Neural cell (in vitro differentiated cells): ENCODE data around the gene YPEL4.

Experiments
- EP300 ChIP-seq: fragments of 450-650 bp; conservative IDR thresholded peaks from 2 replicates; pipeline ENCODE4 v1.6.1; 2014; ENCODE audit warnings: antibody characterized with exemption, mild to moderate bottlenecking, moderate library complexity; ENCODE audit not compliant: poor library complexity, severe bottlenecking
- EZH2 ChIP-seq: fragments of 200-600, 300-800 bp; shearing (Covaris generic), sonication (generic); IDR thresholded peaks from 2 replicates; pipeline ENCODE4 v1.6.1; 2014; ENCODE audit warnings: antibody characterized with exemption, low read length, borderline replicate concordance, mild to moderate bottlenecking; ENCODE audit not compliant: insufficient read depth, poor library complexity, severe bottlenecking
- MXI1 ChIP-seq: fragments of 450-650 bp; conservative IDR thresholded peaks from 2 replicates; pipeline ENCODE4 v1.6.1; 2014; ENCODE audit warnings: antibody characterized with exemption, mild to moderate bottlenecking; ENCODE audit not compliant: poor library complexity, severe bottlenecking
- POLR2AphosphoS5 ChIP-seq: IDR thresholded peaks from 2 replicates; pipeline ENCODE4 v1.6.1; 2012
- RAD21 ChIP-seq: fragments of 450-650 bp; conservative IDR thresholded peaks from 2 replicates; pipeline ENCODE4 v1.6.1; 2014; ENCODE audit warnings: antibody characterized with exemption, mild to moderate bottlenecking, moderate library complexity
- SMC3 ChIP-seq: fragments of 450-650 bp; conservative IDR thresholded peaks from 2 replicates; pipeline ENCODE4 v1.6.1; 2014; ENCODE audit warnings: antibody characterized with exemption, mild to moderate bottlenecking, moderate library complexity; ENCODE audit not compliant: poor library complexity
- TAF1 ChIP-seq: IDR thresholded peaks from 2 replicates; pipeline ENCODE4 v1.6.1; 2012; ENCODE audit warnings: low read depth
- TF ChIP-seq, protein P1 (sequence below): fragments of 450-650 bp; IDR thresholded peaks from 2 replicates; pipeline ENCODE4 v1.5.1; 2014; ENCODE audit warnings: antibody characterized with exemption, mild to moderate bottlenecking, moderate library complexity; ENCODE audit not compliant: poor library complexity, severe bottlenecking
- TF ChIP-seq, protein P2 (sequence below): IDR thresholded peaks from 2 replicates; pipeline ENCODE4 v1.6.1; 2012; ENCODE audit warnings: borderline replicate concordance

DNA sequence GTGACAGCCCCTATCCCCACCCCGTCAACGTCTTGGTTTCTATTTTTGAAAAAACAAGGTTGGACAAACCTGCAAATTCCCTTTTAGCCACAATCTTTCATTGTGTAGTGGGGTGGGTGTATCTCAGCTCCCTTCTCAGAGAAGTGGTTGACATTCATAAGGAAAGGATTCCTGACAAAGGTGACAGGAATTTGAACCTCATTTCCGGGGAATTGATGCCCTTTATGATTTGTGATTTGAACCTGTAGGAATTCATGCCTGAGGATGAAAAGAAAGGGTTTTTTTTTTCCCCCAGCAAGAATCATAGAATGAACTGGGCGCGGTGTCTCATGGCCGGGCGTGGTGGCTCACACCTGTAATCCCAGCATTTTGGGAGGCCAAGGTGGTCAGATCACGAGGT, 14.5 kb downstream of the YPEL4 start:
- TF ChIP-seq, protein P1, sequence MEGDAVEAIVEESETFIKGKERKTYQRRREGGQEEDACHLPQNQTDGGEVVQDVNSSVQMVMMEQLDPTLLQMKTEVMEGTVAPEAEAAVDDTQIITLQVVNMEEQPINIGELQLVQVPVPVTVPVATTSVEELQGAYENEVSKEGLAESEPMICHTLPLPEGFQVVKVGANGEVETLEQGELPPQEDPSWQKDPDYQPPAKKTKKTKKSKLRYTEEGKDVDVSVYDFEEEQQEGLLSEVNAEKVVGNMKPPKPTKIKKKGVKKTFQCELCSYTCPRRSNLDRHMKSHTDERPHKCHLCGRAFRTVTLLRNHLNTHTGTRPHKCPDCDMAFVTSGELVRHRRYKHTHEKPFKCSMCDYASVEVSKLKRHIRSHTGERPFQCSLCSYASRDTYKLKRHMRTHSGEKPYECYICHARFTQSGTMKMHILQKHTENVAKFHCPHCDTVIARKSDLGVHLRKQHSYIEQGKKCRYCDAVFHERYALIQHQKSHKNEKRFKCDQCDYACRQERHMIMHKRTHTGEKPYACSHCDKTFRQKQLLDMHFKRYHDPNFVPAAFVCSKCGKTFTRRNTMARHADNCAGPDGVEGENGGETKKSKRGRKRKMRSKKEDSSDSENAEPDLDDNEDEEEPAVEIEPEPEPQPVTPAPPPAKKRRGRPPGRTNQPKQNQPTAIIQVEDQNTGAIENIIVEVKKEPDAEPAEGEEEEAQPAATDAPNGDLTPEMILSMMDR, result no peak
- no peak for TF ChIP-seq EZH2
- TF ChIP-seq EP300, result no peak
- TF ChIP-seq TAF1, result no peak
- TF ChIP-seq POLR2AphosphoS5, result no peak
- TF ChIP-seq RAD21, result no peak
- TF ChIP-seq SMC3, result no peak
- TF ChIP-seq, protein P2, sequence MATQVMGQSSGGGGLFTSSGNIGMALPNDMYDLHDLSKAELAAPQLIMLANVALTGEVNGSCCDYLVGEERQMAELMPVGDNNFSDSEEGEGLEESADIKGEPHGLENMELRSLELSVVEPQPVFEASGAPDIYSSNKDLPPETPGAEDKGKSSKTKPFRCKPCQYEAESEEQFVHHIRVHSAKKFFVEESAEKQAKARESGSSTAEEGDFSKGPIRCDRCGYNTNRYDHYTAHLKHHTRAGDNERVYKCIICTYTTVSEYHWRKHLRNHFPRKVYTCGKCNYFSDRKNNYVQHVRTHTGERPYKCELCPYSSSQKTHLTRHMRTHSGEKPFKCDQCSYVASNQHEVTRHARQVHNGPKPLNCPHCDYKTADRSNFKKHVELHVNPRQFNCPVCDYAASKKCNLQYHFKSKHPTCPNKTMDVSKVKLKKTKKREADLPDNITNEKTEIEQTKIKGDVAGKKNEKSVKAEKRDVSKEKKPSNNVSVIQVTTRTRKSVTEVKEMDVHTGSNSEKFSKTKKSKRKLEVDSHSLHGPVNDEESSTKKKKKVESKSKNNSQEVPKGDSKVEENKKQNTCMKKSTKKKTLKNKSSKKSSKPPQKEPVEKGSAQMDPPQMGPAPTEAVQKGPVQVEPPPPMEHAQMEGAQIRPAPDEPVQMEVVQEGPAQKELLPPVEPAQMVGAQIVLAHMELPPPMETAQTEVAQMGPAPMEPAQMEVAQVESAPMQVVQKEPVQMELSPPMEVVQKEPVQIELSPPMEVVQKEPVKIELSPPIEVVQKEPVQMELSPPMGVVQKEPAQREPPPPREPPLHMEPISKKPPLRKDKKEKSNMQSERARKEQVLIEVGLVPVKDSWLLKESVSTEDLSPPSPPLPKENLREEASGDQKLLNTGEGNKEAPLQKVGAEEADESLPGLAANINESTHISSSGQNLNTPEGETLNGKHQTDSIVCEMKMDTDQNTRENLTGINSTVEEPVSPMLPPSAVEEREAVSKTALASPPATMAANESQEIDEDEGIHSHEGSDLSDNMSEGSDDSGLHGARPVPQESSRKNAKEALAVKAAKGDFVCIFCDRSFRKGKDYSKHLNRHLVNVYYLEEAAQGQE, result no peak
- no peak for TF ChIP-seq MXI1
